GM19043 (cell line): ENCODE results near the gene LGALS7B.
"Not testable (repeated sequence)": the region's sequence is repeated elsewhere in the genome, so short reads cannot be mapped to it uniquely, and the experiment has no call there.

ENCODE experiments used
- ATAC-seq: cut with Tn5 transposase; IDR thresholded peaks from one replicate; pipeline ENCODE4 v1.9.1; 2021; ENCODE audit warnings: low read depth; ENCODE audit not compliant: unreplicated experiment

LGALS7B gene

DNA sequence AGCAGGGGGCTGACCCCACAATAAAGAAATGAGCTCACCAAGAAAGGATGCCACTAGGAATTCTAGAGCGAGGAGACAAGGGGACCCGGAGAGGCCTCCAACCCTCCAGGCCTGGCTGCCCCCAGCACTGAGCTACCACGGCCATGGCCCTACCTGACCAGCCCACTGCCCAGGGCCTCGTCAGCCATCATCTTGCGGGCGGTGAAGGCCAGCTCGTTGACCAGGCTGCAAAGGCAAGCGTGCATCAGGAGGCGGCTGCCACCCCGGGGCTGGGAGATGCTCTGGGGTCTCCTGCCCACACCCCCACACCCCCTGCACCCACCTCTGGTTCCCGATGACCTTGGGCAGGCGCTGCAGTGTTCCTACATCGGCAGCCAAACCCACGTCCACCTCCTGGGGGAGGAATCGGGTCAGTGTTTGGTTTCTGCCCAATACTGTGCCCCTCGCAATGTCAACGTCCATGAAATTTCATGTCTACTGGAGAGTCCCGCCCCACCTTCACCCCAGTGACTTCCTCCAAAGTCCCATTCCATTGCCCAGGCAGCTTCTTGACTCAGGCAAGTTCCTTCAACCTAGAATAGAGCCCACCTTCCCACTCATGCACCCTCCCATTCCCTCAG, 27.2 kb downstream of the LGALS7B start:
- ATAC-seq = no peak

DNA sequence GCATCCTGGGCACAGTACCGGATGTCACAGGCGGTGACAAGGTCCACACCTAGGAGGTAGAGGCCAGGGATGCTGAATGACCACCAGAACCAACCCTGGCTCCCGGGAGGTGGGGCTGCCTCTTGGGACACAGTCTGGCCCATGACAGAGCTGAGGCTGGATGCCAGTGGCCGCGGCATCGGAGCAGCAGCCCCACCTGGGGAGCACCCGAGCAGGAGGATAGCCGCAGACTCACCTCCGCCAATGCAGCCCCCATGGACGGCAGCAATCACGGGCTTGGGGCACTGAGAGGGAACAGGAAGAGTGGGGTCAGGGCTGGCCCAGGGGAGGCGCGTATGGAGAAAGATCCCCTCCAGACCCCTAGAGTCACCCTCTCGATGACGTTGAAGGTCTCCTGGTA, 28.1 kb downstream of the LGALS7B start:
- ATAC-seq = no peak

DNA sequence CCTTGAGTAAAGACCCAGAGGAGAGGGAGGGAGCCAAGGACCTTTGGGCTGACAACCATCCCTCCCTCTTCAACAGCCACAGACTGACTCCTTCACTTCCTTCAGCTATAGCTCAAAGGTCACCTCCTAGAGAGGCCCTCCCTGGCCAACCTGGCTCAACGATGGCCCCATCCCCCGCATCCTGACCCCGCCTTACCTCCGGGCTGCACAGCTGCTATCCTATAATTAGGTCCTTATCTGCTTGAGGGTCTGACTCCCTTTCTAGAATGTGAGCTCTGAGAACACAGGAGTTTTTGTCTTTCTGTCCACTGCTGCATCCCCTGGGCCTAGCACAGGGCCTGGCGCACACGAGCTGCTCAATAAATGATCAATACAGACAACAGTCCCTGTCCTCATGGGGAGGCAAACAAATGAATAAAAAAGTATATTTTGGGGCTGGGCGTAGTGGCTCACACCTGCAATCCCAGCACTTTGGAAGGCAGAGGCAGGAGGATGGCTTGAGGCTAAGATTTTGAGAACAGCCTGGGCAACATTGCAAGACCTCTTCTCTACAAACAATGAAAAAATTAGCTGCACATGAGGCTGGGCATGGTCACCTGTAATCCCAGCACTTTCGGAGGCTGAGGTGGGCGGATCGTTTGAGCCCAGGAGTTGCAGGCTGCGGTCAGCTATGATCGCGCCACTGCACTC, 30.4 kb downstream of the LGALS7B start:
- ATAC-seq = no peak

DNA sequence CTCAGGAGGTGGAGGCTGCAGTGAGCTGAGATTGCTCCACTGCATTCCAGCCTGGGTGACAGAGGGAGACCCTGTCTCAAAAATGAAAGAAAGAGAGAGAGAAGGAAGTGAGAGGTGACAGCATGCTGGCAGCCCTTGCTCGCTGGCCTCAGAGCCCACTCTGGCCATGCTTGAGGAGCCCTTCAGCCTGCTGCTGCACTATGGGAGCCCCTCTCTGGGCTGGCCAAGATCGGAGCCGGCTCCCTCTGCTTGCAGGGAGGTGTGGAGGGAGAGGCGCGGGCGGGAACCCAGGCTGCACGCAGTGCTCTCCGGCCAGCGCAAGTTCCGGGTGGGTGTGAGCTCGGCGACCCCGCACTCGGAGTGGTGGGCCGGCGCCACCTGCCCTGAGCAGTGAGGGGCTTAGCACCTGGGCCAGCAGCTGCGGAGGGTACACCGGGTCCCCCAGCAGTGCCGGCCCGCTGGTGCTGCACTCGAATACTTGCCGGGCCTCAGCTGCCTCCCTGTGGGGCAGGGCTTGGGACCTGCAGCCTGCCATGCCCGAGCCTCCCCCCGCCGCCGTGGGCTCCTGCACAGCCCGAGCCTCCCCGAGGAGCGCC, 32.3 kb downstream of the LGALS7B start:
- ATAC-seq = not testable (repeated sequence)

DNA sequence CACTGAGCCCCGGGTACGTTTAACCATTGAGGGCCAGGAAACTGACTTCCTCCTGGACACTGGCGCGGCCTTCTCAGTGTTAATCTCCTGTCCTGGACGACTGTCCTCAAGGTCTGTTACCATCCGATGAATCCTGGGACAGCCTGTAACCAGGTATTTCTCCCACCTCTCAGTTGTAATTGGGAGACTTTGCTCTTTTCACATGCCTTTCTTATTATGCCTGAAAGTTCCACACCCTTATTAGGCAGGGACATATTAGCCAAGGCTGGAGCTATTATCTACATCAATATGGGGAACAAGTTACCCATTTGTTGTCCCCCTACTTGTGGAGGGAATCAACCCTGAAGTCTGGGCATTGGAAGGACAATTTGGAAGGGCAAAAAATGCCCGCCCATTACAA, 36.9 kb downstream of the LGALS7B start:
- ATAC-seq = not testable (repeated sequence)

DNA sequence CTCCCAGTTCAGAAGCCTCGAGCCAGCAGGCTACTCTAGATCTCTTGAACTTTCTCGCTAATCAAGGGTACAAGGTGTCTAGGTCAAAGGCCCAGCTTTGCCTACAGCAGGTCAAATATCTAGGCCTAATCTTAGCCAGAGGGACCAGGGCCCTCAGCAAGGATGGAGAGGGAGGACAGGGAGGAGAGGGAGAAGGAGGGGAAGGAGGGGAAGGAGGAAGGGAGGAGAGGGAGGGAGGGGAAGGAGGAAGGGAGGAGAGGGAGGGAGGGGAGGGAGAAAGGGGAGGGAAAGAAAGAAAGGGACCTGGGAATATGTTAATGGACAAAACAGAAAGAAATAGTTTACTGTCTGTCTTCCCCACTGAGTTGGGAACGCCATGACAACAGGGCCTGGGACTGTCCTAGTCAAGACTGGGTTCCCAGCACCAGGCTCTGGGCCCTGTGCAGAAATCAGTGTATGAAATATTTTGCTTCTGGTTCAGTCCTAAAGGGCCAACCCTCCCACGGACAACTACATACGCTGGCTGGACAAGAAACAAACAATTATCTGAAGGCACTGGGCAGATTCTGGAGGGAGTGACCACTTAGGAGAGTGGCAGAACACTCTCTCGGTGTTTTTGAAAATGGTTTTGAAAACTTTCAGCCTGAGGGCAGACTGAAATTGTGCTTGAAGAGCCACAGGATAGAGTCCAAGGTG, 38.0 kb downstream of the LGALS7B start:
- no peak for ATAC-seq

DNA sequence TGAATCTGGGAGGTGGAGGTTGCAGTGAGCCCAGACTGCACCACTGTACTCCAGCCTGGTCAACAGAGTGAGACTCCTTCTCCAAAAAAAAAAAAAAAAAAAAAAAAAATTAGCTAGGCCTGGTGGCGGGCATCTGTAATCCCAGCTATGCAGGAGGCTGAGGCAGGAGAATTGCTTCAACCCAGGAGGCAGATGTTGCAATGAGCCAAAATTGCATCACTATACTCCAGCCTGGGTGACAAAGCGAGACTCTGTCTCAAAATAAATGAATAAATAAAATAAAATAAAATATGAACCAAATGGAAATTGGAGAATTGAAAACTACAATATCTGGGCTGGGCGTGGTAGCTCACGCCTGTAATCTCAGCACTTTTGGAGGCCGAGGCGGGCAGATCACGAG, 40.2 kb downstream of the LGALS7B start:
- not testable (repeated sequence) for ATAC-seq

DNA sequence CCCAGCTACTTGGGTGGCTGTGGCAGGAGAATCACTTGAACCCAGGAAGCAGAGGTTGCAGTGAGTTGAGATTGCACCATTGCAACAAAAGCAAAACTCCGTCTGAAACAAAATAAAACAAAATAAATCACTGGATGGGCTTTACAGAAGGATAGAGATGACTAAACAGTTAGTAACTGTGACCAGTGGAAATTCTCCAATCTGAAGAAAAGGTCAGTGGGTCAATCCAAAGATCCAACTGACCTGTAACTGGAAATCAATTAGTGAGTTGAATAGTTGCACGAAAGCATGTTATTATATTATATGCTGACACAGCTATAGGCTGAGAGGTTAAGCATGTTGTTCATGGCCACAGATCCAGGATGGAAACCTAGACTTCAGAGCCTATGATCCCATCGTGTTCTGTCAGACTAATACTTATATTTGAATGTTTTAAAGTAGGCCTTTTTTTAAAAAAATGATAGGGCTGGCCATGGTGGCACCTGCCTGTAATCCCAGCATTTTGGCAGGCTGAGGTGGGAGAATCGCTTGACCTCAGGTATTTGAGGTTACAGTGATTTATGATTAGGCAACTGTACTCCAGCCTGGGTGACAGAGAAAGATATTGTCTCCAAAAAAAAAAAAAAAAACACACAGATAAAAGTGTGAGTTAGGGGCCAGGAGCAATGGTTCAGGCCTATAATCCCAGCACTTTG, 41.2 kb downstream of the LGALS7B start:
- no peak for ATAC-seq

DNA sequence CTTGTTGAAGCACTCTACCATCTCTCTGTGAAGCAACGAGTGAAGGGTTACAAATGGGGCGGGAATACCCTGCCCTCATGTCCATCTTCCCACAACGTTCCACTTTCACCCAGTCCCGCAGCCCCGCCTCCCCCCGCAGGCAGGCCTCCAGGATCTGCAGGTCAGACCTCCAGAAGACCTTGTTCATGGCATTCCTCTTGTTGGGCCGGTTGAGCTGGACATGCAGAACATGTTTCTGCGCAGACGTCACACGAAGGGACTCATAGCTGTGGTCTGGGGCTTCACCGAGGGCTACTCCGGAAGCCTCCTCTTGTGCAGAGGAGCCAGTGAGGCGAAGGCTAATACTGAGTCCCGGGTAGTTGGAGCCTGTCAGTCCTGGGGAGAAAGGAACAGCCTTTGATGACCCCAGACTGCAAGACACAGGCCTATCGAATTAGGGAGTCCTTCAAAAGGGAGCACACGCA, 42.2 kb downstream of the LGALS7B start:
- ATAC-seq = peak; percentile 49

DNA sequence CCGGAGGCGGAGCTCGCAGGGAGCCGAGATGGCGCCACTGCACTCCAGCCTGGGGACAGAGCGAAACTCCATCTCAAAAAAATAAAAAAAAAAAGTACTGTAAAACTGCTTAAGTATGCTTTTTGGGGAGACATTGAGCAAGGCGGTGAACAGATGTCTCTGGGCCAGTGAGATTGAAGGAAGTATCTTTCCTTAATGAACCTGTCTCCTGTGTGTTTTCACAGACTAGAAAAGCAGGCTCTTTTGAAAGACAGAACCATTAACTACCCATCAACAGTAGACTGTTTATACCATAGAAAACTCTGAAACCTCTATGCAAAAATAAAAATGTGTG, 44.1 kb downstream of the LGALS7B start:
- no peak for ATAC-seq

DNA sequence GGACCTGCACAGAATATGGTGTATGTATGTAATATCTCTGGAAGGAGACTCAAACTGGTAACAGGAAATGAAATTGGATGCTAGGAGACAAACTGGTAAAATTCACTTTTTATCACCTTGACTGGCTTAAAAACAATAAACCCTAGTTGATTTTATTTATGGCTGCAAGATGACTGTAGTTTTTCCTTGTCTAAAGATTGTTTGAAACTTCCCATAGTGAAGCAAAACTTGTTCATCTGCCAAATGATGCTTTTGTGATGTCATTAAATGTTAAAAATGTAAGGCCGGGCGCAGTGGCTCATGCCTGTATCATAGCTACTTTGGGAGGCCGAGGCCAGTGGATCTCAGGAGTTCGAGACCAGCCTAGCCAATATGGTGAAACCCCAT, 45.1 kb downstream of the LGALS7B start:
- ATAC-seq = no peak

DNA sequence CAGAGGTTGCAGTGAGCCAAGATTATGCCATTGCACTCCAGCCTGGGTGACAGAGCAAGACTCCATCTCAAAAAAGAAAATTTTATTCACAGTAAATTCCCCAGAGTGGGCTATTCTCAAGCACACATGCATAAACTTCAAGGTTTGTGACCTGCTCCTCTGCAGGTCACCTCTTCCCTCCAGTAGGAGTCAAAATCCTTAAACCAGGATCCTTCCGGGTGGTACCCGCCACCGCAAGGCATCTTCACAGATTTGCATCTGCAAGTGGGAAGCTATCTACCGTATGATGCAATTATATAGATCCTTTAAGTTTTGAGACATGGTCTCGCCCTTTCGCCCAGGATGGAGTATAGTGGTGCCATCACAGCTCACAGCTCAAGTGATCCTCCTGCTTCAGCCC, 45.6 kb downstream of the LGALS7B start:
- no peak for ATAC-seq

DNA sequence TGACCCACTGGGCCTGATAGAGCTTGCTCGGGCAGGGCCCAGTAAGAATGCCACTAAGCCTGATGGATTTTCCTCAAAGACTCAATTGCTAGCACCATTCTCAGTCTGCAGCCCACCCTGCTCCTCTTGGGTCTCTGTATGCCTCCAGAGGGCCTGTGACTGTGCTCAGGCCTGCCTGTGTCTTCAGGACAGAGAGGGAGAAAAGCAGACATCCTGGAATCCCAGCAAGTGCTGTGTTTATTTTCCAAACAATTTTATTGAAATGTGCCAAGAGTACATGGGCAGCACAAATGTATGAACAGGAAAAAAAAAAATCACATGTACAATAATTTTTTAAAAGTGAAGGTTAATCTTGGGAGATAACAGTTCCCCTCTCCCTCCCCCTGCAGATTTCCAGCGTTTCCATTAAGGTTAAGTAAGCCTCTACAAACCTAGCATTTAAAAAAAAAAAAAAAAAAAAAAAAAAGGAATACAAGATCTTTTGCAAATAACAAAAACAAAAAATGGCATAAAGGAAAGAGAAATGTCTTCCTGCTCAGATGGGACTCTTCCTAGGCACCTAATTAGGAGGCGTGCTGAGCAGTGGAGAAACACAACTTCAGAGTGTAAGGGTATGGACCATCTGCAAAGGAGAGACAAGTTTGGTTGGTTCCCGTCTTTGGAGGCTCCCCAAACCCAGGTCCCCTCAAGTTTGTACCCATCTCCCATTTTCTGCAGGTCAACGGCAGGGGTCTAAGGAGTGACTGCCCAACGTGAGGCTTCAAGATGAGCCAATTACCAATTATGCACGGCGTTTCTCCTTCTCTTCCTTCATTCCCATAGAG, 47.4 kb downstream of the LGALS7B start:
- ATAC-seq = no peak

DNA sequence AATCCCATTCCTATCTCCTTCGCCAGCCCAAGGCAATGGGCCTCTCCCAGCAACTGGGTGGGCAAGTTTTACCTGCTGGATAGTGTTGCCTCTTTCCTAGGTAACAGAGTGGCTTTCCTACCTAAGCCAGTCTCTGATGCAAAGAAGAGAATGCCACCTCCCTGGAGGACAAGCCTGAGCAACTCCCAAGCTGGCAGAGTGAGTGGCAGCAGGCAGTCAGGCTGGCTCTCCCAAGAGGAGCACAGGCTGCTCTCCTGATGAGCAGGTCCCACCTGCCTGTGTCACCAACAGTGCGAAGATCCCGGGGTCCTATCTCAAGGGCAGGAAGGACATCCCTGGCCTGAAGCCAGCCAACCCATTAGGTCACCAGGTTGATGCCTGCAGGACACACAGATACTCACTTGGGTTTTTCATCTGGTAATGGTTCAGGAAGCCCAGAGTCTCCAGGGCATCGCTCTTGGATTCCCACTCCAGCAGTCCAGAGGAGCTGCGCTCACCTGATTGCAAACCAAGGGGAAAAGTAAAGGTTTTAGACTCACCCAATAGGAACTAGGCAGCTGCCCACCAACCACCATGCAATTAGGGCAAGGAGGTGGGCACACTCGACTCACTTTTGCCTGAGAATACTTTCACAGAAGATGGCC, 48.1 kb downstream of the LGALS7B start:
- ATAC-seq = no peak

DNA sequence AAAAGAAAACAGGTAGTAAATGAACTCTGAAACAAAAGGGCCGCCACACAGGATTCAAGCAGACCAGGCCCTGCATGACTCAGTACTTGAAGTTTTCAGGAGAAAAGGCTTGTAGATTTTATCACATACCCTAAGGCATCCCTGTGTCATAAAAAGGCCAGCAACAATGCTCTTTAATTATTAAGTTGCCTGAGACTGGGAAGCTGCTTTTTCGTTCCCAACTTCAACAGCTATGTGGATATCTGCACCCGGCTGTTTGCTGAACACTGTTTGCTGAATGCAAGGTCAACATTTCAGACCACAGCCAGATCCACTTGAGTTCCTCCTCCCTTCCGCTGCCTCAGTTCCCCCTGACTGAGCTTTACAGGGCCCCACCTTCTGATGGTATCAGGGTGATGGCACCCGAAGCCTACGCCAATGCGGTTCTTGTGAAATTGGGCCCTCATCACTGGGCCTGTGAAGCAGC, 48.7 kb downstream of the LGALS7B start:
- ATAC-seq = no peak

DNA sequence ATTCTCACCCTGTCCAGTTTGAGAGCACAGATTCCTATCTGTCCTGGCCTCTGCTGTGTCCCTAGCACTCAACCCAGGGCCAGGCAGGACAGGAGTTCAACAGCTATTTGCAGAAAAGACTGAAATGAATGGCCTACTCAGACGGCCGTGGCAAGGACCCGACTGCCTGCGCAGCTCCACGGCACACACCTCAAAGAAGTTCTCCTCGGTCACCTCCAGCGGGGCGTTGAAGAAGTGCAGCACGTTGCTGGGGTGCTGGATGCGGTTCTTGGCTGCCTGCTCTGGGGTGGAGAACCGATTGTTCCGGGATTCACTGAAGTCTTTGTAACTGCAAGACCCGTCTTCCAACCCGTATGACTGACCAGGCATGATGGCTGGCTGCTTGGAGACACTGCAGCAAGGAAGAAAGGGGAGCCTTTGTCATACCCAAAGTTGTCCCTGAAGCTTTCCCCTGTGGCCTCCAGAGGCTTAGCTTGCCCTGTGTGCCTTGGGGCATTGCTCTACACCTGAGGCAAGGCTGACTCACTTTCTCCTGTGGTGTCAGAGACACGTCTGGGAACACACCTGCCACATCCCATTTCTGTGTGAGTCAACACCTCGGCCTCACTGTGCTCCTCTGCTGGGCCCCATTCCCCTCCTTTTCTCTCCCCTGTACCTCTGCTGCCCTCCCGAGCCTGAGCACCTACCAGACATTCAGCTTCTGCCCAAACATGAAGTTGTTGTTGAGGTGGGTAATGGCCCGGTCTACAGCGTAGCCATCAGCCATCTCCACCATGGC, 49.4 kb downstream of the LGALS7B start:
- no peak for ATAC-seq

DNA sequence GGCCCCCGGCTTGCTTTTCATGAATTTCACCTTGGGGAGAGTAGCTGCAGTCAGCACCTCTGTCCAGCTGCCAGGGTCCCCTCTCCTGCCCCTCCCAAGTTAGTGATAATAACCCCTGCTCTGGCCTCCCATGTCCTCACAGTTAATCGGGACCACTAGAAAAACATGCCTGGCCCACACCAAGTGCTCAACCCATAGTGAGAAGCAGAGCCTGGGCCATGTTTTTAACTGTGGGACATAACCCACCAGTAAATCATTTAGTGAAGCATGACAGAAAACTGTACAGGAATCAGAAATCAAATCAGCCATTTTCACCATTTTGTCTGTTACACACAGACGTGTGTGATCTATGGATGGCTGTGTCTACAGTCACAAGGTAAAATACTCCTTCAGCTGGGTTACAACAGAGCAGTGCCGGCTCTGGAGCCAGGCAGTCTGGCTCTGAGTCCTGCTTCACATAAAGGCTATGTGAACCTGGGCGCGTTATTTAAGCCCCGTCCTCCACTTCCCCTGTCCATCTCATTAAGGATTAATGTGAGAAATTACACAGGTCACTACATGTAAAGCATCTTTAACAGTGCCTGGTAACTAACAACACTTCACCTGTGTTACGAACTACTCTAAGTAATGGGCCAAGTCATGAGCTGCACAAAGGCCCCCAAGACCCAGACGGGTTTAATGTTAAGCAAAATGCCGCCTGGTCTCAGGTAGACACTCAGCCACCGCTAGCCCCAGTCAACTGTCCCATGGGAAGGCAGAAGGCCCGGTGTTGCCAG, 50.2 kb downstream of the LGALS7B start:
- ATAC-seq = no peak
